Left cardiac atrium (tissue), 4 donors: ENCODE measurements around the gene PASK. TPM values are rescaled to one million over a fixed set of nuclear protein-coding genes. Genes with fewer than 3 reads are reported as not detected.

ENCODE experiments used
- ATAC-seq, 2 donors: fragments of 200-7000 bp; cut with Tn5 transposase; one replicate each; pipeline ENCODE4 v1.9.1; 2020; ENCODE audit warnings: mild to moderate bottlenecking in 2 of 2, moderate library complexity in 2 of 2
- DNase-seq: peaks from one replicate; pipeline ENCODE4 v3.0.0-alpha.2; 2020
- intact Hi-C, 2 donors: fragments of 100-400 bp; cut with DNase I; formaldehyde crosslinking; loops; one replicate each; pipeline versions ENCODE4 v1.14.1 to v1.15.1; 2022 to 2023
- total RNA-seq, 2 donors: library from RNA; stranded (reverse); fragmentation: NEBNext Ultra II Directional; extraction: Animal tissue kit (Norgen Biotek cat#: 25700); gene quantifications; one replicate each; pipeline ENCODE4 v1.2.1, GENCODE V29; 2021
- donor health status: DM: no; HTN: yes; CAD: no.
- donor health status: DM: no; HTN: yes; CAD: no; lungs with severe emphysema.
- donor health status: DM: yes; HTN: yes; CAD: no.
- donor health status: Dilated cardiomyopathy.

The PASK gene
- total RNA-seq, 2 donors from 2014 or later: 1.7 to 4.6 TPM

DNA sequence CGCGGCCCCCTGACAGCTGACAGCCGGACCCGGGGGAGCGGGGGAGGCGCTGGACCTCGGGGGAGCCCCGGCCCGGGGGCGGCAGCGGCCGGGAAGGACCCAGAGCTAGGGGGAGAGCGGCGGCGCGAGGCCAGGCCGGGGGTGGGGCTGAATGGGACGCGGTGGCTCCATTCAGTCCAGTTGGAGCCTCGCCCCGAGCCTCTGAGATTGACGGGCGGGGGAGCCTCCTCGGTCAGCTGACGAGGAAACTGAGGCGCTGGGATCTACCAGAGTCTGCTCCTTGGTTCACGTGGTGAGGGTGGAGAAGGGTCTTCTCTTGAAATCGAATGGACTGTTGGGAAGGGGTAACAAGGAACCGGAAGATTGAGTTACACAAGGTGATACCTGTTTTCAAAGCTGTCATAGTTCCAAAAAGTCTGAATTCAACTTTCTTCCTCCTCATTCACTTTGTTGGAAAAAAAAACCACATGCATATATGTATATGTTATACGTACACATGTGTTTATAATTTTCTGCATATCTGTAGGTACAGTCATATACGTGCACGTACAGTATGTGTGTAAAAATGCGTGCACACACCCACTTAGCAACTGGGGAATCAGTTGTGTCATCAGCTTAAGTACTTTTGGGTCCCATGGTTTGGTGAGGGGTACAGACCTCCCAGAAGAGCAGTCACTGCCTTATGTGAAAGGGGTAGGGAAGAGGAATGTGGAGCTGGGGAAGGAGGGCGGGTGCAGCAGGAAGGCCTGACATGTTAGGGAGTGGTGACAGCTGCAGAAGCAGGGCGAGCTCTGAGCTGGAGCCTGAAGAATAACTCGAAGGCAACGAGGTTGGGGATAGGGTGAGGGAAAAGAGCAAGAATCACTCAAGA is 1.6 kb upstream of the PASK start:
- DNase-seq (peak; percentile 66), ATAC-seq (peak; percentile 17 to 21)
- intact Hi-C loops: loop anchor here in 1 of 2 donors (5.0 kb wide), 1 partner anchor 49 kb away; the partner anchor contains the start of gene MTERF4

DNA sequence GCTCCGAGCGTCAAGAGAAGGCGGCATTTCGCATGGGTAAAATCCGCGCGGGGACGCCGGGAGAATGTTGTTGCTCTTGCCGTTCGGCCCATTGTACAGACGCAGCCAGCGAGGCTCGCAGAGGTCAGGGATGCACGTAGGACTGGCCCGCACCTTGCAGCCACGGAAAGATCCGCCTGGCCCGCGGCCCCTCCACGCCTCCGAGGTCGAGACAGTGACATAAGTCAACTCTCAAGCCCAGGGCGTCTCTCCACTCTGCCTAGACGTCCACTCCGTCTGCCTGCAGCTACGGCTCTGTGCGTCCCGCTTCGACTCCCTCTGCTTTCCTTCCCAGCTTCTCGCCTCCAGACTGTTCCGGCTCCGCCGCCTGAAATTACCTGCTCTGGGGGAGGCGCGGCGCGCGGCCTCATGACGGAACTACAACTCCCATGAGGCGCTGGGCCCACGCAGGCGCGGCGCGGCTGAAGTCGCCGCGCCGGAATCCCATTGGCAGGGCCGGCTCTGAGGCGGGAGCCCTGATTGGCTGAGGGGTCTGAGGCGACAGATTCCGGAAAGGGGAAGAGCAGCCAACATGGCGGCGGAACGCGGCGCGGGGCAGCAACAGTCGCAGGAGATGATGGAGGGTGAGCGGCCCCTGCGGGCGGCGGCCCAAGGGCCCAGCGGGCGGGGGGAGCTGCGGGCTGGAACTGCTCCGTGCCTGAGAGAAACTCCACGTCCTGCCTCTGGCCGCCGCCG is 820 bp upstream of the PASK start, which contains the start of gene PPP1R7:
TSS of gene PPP1R7 (plus strand) at position 543 of the 735 bp plus-strand sequence. CDS start at position 572, 29 bp downstream.
- ATAC-seq (peak; percentile 96 to 98), DNase-seq (peak; percentile 96)
- intact Hi-C loops: loop anchor here in 1 of 2 donors (5.0 kb wide), 1 partner anchor 48 kb away; the partner anchor contains the start of gene MTERF4

DNA sequence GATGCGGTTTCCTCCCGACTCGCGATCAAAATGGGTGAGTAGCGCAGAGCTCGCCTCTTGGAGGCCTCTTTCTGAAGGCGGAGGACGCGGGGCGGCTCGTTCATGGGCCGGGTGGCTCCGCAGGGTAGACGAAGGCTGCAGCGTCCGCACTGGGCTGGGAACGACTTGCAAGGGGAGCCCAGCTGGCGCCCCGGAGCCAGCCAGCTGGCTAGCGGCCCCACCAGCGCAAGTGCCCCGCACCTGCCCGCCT is 328 bp upstream of the PASK start:
- intact Hi-C loops: no loop called here
- DNase-seq (no peak), ATAC-seq (peak in 1 of 2 donors; percentile 15)

- no peak for DNase-seq
These were observed 1.0 kb downstream of the PASK start for GRCh38 chr2:241148239-241148638.

GRCh38 chr2:241147336-241147735 is 1.9 kb downstream of the PASK start:
- intact Hi-C loops: no loop called here
- ATAC-seq: no peak
- no peak for DNase-seq

More at GRCh38 chr2:241148239-241148638, 1.0 kb downstream of the PASK start:
- ATAC-seq: no peak
- intact Hi-C loops: no loop called here

GRCh38 chr2:241146286-241146685 is 3.0 kb downstream of the PASK start:
- intact Hi-C loops: no loop called here
- DNase-seq (no peak), ATAC-seq (no peak)

- intact Hi-C loops: no loop called here
- DNase-seq (no peak), ATAC-seq (no peak)
These were observed 6.7 kb downstream of the PASK start for GRCh38 chr2:241142593-241142992.

DNA sequence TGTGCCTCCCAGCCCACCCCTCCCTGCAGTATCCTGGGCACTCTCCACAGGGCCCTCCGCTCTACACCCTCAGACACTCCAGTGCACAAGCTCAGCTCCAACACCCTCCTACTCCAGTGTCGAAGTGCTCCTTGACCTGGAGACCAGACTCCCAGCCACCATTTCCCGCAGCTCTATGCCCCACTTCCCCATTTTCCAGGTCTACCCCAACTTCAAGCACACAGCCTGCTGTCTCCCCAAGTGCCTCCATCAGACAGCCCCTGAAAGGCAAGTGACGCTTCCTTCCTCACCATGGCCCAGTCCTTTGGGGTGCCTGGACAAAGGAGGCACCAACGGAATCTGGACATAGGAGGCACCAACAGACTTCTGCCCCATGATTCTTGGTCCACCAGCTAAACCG is 7.2 kb downstream of the PASK start:
- DNase-seq (no peak), ATAC-seq (no peak)
- intact Hi-C loops: no loop called here

GRCh38 chr2:241141214-241141770 is 8.0 kb downstream of the PASK start:
- DNase-seq: no peak
- ATAC-seq: no peak
- intact Hi-C loops: no loop called here

DNA sequence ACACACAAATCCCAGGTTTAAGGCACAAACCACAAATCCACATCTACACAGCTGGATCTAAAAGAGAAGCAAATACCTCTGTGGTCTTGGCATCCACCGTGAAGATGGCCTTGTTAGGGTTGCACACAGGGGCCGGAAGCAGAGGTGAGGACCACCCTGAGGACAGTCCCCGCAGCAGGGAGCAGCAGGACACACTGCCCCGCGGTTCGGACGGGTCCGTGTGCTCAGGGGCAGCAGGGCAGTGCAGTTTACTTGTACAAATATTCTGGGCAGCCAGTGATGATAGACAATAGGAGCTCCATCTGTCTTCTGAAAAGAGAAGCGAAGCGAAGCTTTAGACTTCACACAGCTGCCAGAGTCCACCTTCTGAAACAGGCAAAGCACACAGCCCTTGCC is 8.8 kb downstream of the PASK start:
- intact Hi-C loops: no loop called here
- no peak for ATAC-seq
- no peak for DNase-seq

DNA sequence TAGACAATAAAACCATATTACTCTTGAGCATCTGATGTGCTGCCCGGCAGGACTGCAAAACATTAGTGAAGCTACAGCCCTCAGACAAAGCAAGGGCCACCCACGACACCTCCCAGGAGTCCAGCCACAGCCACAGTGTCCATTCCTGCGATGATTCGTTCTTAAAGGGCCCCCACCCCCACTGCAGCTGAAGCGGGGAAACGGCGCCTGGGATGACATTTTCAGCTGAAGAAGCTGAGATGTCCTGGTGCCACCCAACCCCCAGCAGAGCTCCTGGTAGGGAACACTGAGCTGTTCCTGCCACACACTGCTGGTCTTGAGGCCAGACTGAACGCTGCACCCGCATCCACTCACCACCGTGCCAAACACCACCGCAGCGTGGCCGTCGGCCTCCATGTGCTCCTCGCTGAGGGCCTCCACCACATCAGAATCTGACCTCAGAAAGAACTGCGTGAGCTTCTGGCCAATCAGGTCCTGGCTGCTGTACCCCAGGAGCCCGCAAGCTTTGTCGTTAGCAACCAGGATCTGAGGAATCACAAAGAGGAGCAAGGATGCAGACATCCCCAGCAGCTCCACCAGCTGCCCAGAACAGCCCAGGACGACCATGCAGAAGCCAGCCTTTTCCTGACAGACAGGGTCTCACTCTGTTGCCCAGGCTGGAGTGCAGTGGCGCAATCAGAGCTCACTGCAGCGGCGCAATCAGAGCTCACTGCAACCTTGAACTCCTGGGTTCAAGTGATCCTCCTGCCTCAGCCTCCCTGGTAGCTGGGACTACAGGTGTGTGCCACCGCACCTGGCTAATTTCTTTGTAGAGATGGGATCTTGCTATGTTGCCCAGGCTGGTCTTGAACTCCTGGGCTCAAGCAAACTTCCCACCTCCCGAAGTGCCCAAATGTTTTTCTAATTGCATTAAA is 9.5 kb downstream of the PASK start:
- DNase-seq (no peak), ATAC-seq (no peak)
- intact Hi-C loops: no loop called here

DNA sequence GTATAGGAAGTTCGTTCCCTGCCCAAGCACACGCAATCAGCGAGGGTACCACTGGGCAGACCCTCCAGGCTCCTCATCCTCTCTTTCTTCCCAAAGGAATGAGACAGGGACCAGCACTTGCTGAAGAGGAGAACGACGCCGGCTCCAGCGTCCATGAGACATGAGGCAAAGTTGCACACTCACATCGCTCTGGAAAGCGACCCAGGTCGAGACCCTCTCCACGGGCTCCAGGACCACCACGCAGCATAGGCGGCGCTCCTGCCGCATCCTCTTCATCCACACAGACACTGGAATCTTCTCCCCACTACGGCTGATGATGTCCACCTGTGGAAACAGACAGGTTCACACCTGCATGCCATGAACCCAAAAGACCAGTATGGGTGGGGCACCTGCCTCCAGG is 10.8 kb downstream of the PASK start:
- intact Hi-C loops: no loop called here
- DNase-seq (no peak), ATAC-seq (no peak)

DNA sequence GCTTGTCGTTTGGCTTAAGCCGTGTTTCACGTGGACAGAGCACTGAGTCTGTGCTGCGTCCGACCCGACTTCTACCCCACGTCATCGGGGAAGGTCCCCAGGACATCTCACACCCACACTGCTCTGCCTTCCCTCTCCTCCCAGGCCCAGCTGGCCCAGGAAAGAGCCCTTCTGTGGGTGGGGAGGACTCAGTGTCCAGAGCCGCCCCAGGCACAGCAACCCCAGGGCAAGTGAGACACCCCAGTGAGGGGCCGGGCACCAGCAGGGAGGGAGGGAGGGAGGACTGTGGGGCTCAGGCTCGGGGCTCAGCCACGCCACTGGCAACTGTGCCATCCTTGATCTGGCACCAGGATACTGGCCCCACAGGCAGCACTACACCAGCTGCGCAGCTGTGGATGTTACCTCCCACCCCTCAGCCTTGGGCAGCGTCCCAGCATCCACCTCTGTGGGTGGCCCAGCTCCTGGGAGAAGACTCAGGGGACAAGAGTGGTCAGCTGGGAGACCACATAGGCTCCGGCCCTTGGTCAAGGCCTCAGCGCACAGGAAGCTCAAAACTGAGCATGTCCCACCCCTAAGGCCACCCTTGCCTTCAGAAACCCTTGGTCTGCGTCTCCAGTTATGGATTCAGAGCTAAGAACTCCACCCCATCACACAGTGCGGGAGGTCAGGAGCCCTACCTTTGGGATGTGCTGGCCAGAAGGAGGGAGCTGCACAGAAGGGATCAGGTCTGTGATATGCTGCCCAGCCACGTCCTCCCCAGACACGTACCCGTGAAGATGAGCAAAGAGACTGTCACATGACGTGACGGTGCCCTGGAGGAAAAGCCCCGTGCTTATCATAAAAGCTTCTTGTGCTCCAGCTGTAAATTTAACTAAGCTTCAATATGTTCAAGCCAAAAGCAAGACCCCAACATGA is 11.7 kb downstream of the PASK start:
- intact Hi-C loops: no loop called here
- ATAC-seq (no peak), DNase-seq (no peak)

DNA sequence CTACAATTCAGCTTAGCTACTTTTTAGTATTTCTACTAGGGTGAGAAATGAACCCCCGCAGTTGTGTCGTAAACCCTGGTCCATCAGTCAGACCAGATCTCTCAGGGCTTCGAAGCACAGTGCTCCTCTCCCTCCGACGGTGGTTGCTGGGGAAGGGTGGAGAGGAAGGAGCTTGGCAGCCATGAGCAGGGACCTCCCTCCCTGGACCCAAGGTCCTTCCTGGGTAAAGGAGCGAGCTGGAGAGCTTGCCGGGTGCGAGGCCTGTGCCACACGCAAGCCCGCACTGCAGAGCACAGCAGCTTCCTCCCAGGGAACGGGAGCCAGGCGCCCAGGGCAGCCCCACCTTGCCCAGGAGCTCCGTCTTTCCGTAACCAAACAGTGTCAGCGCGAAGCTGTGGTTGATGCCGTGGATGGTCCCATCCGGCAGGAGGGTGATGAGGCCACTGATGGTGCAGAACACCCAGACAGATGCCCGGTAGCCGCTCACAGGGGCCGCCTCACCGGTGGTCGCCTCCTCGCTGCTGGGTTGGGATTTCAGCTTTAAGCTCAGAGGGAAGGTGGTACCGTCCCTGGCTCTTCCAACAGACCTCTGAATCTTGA is 12.5 kb downstream of the PASK start:
- intact Hi-C loops: no loop called here
- no peak for ATAC-seq
- no peak for DNase-seq

DNA sequence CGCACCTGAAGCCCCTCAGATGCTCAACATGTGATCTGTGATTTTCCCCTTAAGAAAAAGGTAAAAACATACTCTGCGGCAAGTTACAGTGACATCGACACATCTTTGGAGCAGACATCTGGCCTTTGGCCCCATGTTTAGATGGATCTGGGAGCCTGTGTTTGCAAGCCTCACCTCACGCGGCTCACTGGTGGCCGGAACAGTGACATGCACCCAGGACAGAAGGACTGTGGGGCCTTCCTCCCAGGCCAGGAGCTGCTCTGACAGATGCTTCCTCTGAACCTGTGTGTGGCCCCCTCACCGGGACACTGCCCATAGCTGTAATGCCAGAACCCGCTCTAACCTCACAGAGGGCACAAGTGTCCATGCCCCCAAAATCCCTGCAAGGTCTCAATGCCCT is 13.1 kb downstream of the PASK start:
- intact Hi-C loops: no loop called here
- DNase-seq: no peak
- no peak for ATAC-seq

GRCh38 chr2:241135737-241136136 is 13.5 kb downstream of the PASK start:
- no peak for ATAC-seq
- DNase-seq: no peak
- intact Hi-C loops: no loop called here

DNA sequence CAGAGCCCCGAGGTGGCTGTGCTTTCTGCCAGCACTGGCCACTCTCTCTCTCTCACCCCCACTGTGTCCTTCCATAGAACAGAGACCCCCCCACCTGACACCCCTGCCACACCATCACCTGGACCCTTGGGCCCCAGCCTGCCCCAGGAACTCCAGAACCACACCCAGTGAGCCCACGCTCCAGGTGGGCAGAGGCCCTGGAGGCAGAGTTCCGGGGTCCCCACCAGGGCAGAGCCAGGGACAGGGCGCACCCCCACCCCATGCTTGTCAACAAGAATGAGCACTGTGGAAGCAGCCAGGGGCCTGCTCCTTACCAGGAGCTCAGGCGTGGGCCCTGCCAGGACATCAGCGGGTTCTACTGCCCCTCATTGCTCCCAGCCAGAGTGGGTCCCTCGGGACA is 14.6 kb downstream of the PASK start:
- no peak for ATAC-seq
- DNase-seq: no peak
- intact Hi-C loops: no loop called here

GRCh38 chr2:241133436-241133820 is 15.8 kb downstream of the PASK start:
- no peak for DNase-seq

More at GRCh38 chr2:241133436-241133820, 15.8 kb downstream of the PASK start:
- intact Hi-C loops: no loop called here
- ATAC-seq: no peak
